GM21737 (cell line): ENCODE measurements around the gene SPATA24.
"Not testable (repeated sequence)": the region's sequence is repeated elsewhere in the genome, so short reads cannot be mapped to it uniquely, and the experiment has no call there.

ENCODE experiments used
- ATAC-seq: cut with Tn5 transposase; IDR thresholded peaks from one replicate; pipeline ENCODE4 v1.9.1; 2021; ENCODE audit warnings: mild to moderate bottlenecking, moderate library complexity; ENCODE audit not compliant: unreplicated experiment

The SPATA24 gene

GRCh38 chr5:139395844-139396640, 7.8 kb downstream of the SPATA24 start:
- ATAC-seq: no peak

- ATAC-seq: no peak
These were observed 9.0 kb downstream of the SPATA24 start, which contains the start of gene PROB1 for GRCh38 chr5:139394654-139395566. Gene PROB1 (minus strand): TSS chr5:139395104. CDS start chr5:139395081, 23 bp downstream.

GRCh38 chr5:139394123-139394653, 9.7 kb downstream of the SPATA24 start:
- ATAC-seq: no peak

GRCh38 chr5:139393497-139394122, 10.3 kb downstream of the SPATA24 start:
- no peak for ATAC-seq

- peak; percentile 42 for ATAC-seq
These were observed 11.0 kb downstream of the SPATA24 start for GRCh38 chr5:139392678-139393496.

GRCh38 chr5:139392324-139392677, 11.6 kb downstream of the SPATA24 start:
- ATAC-seq: no peak

- ATAC-seq: peak; percentile 0
These were observed 12.1 kb downstream of the SPATA24 start for GRCh38 chr5:139391570-139392323.

- no peak for ATAC-seq
These were observed 13.0 kb downstream of the SPATA24 start for GRCh38 chr5:139390639-139391569.

- ATAC-seq: peak; percentile 30
These were observed 13.9 kb downstream of the SPATA24 start, which contains the start of gene MZB1 for GRCh38 chr5:139389701-139390638. Gene MZB1 (minus strand): TSS chr5:139389913. CDS start chr5:139389856, 57 bp downstream.

GRCh38 chr5:139388198-139388821, 15.6 kb downstream of the SPATA24 start:
- ATAC-seq: no peak

GRCh38 chr5:139387611-139388197, 16.2 kb downstream of the SPATA24 start:
- ATAC-seq: no peak

- not testable (repeated sequence) for ATAC-seq
These were observed 16.9 kb downstream of the SPATA24 start for GRCh38 chr5:139386956-139387355.

- ATAC-seq: no peak
These were observed 17.8 kb downstream of the SPATA24 start for GRCh38 chr5:139386050-139386438.

GRCh38 chr5:139385061-139386049, 18.5 kb downstream of the SPATA24 start:
- ATAC-seq: no peak

- no peak for ATAC-seq
These were observed 19.3 kb downstream of the SPATA24 start for GRCh38 chr5:139384591-139385051.
